Muscle of leg (tissue), 11 donors: ENCODE results near the gene AEBP1. TPM values are rescaled to one million over a fixed set of nuclear protein-coding genes. Genes with fewer than 3 reads are reported as not detected.

Experiments used
- DNase-seq: peaks from one replicate; pipeline ENCODE4 v3.0.0; 2013
- H3K27ac ChIP-seq: one replicate; pipeline ENCODE4 v1.5.1; 2013; ENCODE audit warnings: mild to moderate bottlenecking, low read length, control low read depth
- H3K27me3 ChIP-seq: one replicate; pipeline ENCODE4 v1.6.1; 2013; ENCODE audit warnings: low read length; ENCODE audit not compliant: control insufficient read depth, insufficient read depth
- H3K36me3 ChIP-seq: one replicate; pipeline ENCODE4 v1.6.1; 2013; ENCODE audit warnings: low read length; ENCODE audit not compliant: control insufficient read depth, insufficient read depth
- H3K4me1 ChIP-seq: one replicate; pipeline ENCODE4 v1.6.1; 2013; ENCODE audit warnings: low read length; ENCODE audit not compliant: control insufficient read depth, insufficient read depth
- H3K4me3 ChIP-seq: one replicate; pipeline ENCODE4 v1.5.1; 2013; ENCODE audit warnings: low read length, control low read depth
- H3K9me3 ChIP-seq: replicated peaks from 2 replicates; pipeline ENCODE4 v1.6.1; 2013; ENCODE audit warnings: low read depth, low read length; ENCODE audit not compliant: control insufficient read depth
- WGBS: methylation state at CpG from one replicate; pipeline ENCODE4 v1.1.5; 2013; ENCODE audit warnings: missing lambda C conversion rate; ENCODE audit not compliant: insufficient coverage; 5-methylcytosine and 5-hydroxymethylcytosine counted together
- polyA plus RNA-seq, 8 donors: library from polyadenylated mRNA; unstranded; fragments of 120-200 nt; gene quantifications; one replicate each; pipeline versions ENCODE4 v1.2.1 to v1.2.3, GENCODE V29; 2013; ENCODE audit warnings: inconsistent platforms in 1 of 8, low replicate concordance in 1 of 8; ENCODE audit not compliant: insufficient read length in 8 of 8, insufficient read depth in 1 of 8
- total RNA-seq: library from RNA; stranded (reverse); fragments of 120-200 nt; gene quantifications from one replicate; pipeline ENCODE4 v1.2.4, GENCODE V29; 2013

The AEBP1 gene
- total and polyA plus RNA-seq, 9 donors = 64.8 to 152 (median 93.7) TPM

DNA sequence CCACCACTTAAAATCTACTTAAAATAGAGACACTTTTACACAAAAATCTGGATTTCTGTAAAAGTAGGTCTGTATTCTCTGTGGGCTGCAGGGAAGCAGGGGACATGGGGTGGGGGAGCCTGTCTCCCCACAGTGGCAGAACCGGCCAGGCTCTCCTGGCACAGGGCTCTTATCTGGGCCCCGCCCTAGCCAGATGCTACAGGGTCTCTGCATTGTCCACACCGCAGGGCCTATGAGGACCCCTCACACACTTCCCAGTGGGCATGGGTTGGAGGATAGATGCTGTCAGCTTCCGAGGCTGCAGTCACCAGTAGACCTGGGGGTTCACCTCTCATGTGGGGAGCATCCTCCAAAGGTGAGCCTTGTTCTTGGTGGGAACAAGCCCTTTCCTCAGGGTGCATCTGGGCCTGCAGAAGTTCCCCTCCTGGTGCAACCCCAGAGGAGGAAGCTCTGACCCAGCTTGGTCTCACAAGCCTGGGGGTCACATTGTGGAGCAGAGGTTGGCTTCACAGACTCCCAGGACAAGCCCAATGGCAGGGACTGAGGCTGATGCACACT, 52.4 kb downstream of the AEBP1 start:
- Histone ChIP-seq H3K9me3 (no peaks in the 10 kb centered on the region), H3K27me3 (no peaks in the 10 kb centered on the region), H3K4me3 (no peak overlapping the region), H3K27ac (no peak overlapping the region), H3K36me3 (no peaks in the 10 kb centered on the region), H3K4me1 (peaks cover 43% of the 10 kb centered on the region)
- no peak for DNase-seq
- no CpG with 5 or more reads among the region's 4 CpGs for WGBS

DNA sequence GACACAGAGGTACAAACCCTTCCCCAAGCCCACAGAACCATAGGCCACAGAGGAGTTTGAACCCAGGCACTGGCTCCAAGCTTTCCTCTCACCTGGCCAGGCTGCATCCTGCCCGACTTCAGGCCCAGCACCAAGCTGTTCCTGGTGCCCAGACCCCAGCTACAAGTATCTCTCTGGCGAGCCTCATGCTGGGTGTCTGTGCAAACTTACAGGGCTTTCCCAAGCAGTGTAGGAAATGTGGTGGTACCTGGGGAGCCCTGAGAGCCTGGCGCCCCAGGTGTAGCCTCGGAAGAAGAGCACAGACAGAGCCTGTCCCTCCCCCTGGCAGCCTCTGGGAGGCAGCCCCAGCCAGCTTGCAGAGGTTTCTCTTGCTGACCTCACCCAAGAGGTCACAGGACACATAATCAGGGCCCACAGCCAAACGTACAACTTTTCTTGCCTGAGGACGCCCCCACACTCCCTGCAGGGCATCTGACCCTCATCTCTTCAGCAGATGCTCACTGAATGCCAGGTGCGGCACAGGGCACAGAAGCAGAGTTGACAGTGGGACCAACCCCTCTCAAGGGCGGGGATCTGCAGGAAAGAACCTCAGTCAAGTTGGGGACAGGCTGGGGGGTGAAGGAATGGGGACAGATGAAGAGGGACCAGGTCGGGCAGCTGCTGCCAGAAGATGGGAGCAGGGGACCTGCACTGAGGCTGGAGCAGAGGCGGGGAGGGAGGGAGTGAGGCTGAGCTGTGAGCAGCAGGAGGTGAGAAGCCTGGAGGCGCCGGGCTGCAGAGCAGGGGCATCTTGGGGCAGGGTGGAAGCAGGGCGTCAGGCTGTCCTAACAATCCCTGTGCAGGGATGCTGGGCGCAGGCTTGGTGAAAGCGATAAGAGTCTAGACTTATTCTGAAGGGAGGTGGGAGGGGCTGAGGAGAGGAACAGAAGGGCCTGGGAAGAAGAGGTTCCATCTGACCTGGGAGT, 53.3 kb downstream of the AEBP1 start:
- H3K27ac ChIP-seq = no peak overlapping the region
- no peak for DNase-seq
- no peaks in the 10 kb centered on the region for H3K27me3 ChIP-seq
- H3K9me3 ChIP-seq = no peaks in the 10 kb centered on the region
- H3K4me3 ChIP-seq = no peak overlapping the region
- 69% methylated on average over 12 of the region's 15 CpGs for WGBS
- no peaks in the 10 kb centered on the region for H3K36me3 ChIP-seq
- H3K4me1 ChIP-seq = peaks cover 34% of the 10 kb centered on the region

DNA sequence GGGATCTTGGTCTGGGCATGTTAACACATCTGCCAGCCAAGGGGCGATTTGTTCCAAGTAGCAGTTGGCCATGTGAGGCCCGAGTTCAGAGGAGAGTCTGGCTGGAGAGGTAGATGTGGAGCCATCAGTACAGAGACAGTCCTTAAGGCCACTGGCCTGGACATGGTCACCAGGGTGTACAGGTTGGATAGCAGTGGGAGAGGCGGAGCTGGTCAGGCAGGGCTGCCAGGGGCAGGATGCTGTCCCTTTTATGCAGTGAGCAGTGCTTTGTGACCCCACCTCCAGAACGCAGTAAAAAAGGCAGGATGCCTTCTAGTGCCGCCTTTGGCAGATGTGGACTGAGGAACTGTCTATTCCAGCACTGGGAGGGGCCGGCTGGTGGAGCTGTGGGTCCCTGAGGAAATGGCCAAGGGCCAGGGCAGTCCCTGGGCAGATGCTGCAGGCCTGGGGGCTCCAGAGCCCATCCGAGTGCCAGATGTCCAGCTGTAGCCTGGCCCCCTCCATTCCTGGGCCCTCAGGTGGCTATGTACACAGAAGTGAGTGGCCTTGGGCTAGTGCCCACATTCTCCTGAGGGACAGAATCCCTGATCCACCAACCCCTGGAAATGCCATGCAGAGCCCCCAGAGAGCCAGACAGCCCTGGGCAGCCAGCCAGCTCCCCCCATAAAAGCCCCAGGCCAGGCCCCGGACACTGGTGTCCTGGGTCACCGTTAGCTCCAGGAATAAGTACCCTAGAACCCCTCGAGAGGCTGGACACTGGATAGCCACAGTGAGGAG, 54.1 kb downstream of the AEBP1 start:
- Histone ChIP-seq H3K4me1 (peaks cover 32% of the 10 kb centered on the region), H3K27me3 (no peaks in the 10 kb centered on the region), H3K4me3 (no peak overlapping the region), H3K9me3 (no peaks in the 10 kb centered on the region), H3K36me3 (no peaks in the 10 kb centered on the region), H3K27ac (no peak overlapping the region)
- 59% methylated on average over 7 of the region's 10 CpGs for WGBS
- no peak for DNase-seq

GRCh38 chr7:44158873-44159631, 54.9 kb downstream of the AEBP1 start:
- Histone ChIP-seq H3K36me3 (no peaks in the 10 kb centered on the region), H3K4me1 (peaks cover 37% of the 10 kb centered on the region), H3K27me3 (no peaks in the 10 kb centered on the region), H3K4me3 (no peak overlapping the region), H3K9me3 (no peaks in the 10 kb centered on the region), H3K27ac (no peak overlapping the region)
- DNase-seq = no peak
- WGBS = 88% methylated on average over 8 of the region's 12 CpGs

GRCh38 chr7:44159824-44160630, 55.9 kb downstream of the AEBP1 start:
- Histone ChIP-seq H3K27me3 (no peaks in the 10 kb centered on the region), H3K36me3 (no peaks in the 10 kb centered on the region), H3K9me3 (no peaks in the 10 kb centered on the region), H3K27ac (peak overlapping the region; percentile 15), H3K4me1 (peaks cover 37% of the 10 kb centered on the region), H3K4me3 (no peak overlapping the region)
- WGBS = 80% methylated on average over 3 of the region's 5 CpGs
- DNase-seq = no peak

DNA sequence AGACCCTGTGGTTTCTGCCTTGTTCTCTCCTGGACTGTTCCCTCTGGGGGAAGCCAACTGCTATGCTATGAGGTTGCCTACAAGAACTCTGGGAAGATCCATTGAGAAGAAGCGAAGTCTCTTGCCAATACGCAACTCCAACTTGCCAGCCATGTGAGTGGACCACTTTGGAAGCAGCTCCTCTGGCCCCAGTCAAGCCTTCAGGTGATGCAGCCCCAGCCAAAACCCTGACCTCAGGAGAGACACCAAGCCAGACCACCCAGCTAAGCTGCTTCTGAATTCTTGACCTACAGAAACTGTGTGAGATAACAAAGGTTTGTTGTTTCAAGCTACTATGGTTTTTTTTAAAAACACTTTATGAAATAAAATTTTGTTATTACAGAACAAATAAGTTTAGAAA, 57.2 kb downstream of the AEBP1 start:
- WGBS = 92% methylated on average over 2 of the region's 2 CpGs
- no peak overlapping the region for H3K27ac ChIP-seq
- H3K4me3 ChIP-seq = no peak overlapping the region
- no peak for DNase-seq
- no peaks in the 10 kb centered on the region for H3K36me3 ChIP-seq
- no peaks in the 10 kb centered on the region for H3K9me3 ChIP-seq
- H3K4me1 ChIP-seq = peaks cover 37% of the 10 kb centered on the region
- H3K27me3 ChIP-seq = no peaks in the 10 kb centered on the region

DNA sequence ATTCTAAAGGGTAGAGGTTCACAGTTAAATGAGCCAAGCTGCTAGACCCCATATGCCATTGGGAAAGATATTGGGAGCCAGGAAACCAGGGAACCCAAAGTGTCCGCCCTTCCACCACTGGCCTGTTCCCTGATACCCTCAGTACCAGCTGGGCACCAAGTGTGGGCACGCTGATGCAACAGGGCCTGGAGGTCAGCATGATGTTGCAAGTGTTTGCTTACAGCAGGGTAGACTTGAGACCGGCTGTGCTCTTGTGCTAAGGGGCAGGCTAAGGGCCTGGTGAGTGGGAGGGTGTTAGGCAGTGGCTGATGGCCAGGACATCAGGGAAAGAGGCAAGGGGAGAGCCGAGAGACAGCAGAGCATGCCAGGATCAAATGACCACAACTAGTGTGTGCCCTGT, 58.0 kb downstream of the AEBP1 start:
- Histone ChIP-seq H3K27ac (no peak overlapping the region), H3K27me3 (no peaks in the 10 kb centered on the region), H3K36me3 (no peaks in the 10 kb centered on the region), H3K4me1 (peaks cover 36% of the 10 kb centered on the region), H3K9me3 (no peaks in the 10 kb centered on the region), H3K4me3 (no peak overlapping the region)
- no peak for DNase-seq
- 66% methylated on average over 4 of the region's 4 CpGs for WGBS

- Histone ChIP-seq H3K9me3 (no peaks in the 10 kb centered on the region), H3K27ac (no peak overlapping the region), H3K4me3 (no peak overlapping the region), H3K36me3 (no peaks in the 10 kb centered on the region), H3K27me3 (no peaks in the 10 kb centered on the region), H3K4me1 (peaks cover 28% of the 10 kb centered on the region)
- DNase-seq = no peak
- 60% methylated on average over 1 of the region's 1 CpG for WGBS
These were observed 58.7 kb downstream of the AEBP1 start for GRCh38 chr7:44162785-44163395.

GRCh38 chr7:44163591-44163990, 59.4 kb downstream of the AEBP1 start:
- Histone ChIP-seq H3K27me3 (no peaks in the 10 kb centered on the region), H3K4me1 (peaks cover 21% of the 10 kb centered on the region), H3K36me3 (no peaks in the 10 kb centered on the region), H3K9me3 (no peaks in the 10 kb centered on the region), H3K27ac (no peak overlapping the region), H3K4me3 (no peak overlapping the region)
- no peak for DNase-seq
- WGBS = no CpG with 5 or more reads among the region's 1 CpG
